Subcutaneous abdominal adipose tissue (tissue), 5 donors: ENCODE results near the gene C14orf39.
"Not testable (repeated sequence)": the region's sequence is repeated elsewhere in the genome, so short reads cannot be mapped to it uniquely, and the experiment has no call there.

Experiments
- H3K27ac ChIP-seq: one replicate; pipeline ENCODE4 v1.7.0; 2013; ENCODE audit warnings: low read depth, mild to moderate bottlenecking, inconsistent platforms, low read length, moderate library complexity
- H3K27me3 ChIP-seq, 5 donors: one replicate each; pipeline ENCODE4 v1.7.0; 2013; ENCODE audit warnings: low read length in 5 of 5, inconsistent platforms in 1 of 5; ENCODE audit not compliant: control insufficient read depth in 5 of 5, insufficient read depth in 4 of 5
- H3K36me3 ChIP-seq, 5 donors: one replicate each; pipeline ENCODE4 v1.7.0; 2013; ENCODE audit warnings: low read length in 5 of 5; ENCODE audit not compliant: control insufficient read depth in 5 of 5, insufficient read depth in 5 of 5
- H3K4me1 ChIP-seq, 5 donors: one replicate each; pipeline ENCODE4 v1.7.0; 2013; ENCODE audit warnings: low read length in 5 of 5, mild to moderate bottlenecking in 3 of 5, moderate library complexity in 1 of 5; ENCODE audit not compliant: control insufficient read depth in 5 of 5, insufficient read depth in 5 of 5
- H3K4me3 ChIP-seq, 5 donors: one replicate each; pipeline ENCODE4 v1.7.0; 2013; ENCODE audit warnings: low read length in 5 of 5, low read depth in 1 of 5
- H3K9ac ChIP-seq, 5 donors: one replicate each; pipeline ENCODE4 v1.7.0; 2013; ENCODE audit warnings: low read length in 5 of 5, mild to moderate bottlenecking in 4 of 5, moderate library complexity in 3 of 5
- H3K9me3 ChIP-seq, 5 donors: one replicate each; pipeline ENCODE4 v1.7.0; 2013; ENCODE audit warnings: low read length in 5 of 5; ENCODE audit not compliant: control insufficient read depth in 5 of 5
- donor health status: healthy.
- donor health status: healthy.
- donor health status: healthy.
- donor health status: healthy.
- donor health status: healthy.

Gene C14orf39

DNA sequence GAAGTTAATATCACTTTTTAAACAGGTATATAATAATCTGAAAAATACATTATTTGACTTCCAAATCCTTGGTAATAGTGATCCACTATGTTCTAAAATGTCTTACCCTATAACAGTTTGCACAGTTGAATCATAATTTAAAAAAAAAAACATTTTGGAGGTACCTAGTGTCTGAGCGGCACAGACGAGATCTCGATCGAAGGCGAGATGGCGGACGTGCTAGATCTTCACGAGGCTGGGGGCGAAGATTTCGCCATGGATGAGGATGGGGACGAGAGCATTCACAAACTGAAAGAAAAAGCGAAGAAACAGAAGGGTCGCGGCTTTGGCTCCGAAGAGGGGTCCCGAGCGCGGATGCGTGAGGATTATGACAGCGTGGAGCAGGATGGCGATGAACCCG, 88.3 kb downstream of the C14orf39 start:
- not testable (repeated sequence) for H3K4me1 ChIP-seq, H3K27me3 ChIP-seq, H3K27ac ChIP-seq, H3K4me3 ChIP-seq, H3K9ac ChIP-seq, H3K9me3 ChIP-seq, H3K36me3 ChIP-seq

DNA sequence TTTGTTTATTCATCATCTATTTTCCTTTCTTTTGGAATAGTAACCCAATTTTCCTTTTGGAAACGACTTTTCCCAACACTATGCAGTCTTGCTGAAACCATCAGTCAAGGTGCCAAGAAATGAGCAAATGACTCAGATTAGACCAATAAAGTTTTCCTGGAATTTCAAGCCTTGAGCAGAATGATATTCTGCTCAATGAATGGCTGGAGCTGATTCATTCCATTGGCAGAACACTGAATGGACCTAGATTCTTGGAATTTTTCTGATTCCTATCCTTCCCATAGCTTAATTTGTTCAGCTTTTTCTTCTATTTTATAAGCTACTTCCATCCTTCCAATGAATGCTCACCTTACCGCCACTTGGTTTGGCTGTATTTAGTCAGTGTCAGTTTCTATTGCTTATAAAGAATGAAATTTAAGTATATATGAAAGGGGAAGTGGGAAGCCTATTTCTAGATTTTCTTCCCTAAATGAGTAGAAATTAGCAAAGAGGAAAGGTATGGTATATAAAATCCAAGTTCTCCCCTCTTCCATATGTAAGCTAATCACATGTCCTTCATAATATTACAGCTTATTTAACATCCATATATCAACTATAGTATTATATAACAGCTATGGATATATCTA, 89.0 kb downstream of the C14orf39 start:
- Histone ChIP-seq H3K36me3 (no peaks in the 10 kb centered on the region), H3K9me3 (peaks cover 0 to 2% (median 0%) of the 10 kb centered on the region in 5 donors), H3K9ac (no peak overlapping the region), H3K4me3 (no peak overlapping the region), H3K4me1 (no peaks in the 10 kb centered on the region), H3K27ac (no peak overlapping the region), H3K27me3 (no peaks in the 10 kb centered on the region)
